Measurements from ENCODE around the gene P2RX7. TPM values are rescaled to one million over a fixed set of nuclear protein-coding genes. Genes with fewer than 3 reads are reported as not detected.

Gene P2RX7
- total and polyA plus RNA-seq, 2 donors (not counting 3 experiments of a cell fraction or from before 2014, with no cell fraction given): 1.3 to 8.1 TPM

GRCh38 chr12:121111684-121112083 is 21.0 kb upstream of the P2RX7 start:
- no TSS peak for BruUV-seq (replicated peaks)
- Histone ChIP-seq H3K79me2 (ENCODE audit: control insufficient read depth, insufficient read depth, low read length) (no peaks in the 10 kb centered on the region), H3K27me3 (ENCODE audit: control insufficient read depth in 2 of 2, insufficient read depth in 2 of 2, low read length in 2 of 2) (no peaks in the 10 kb centered on the region), H3K36me3 (ENCODE audit: control insufficient read depth in 2 of 2, extremely low read depth in 1 of 2, insufficient read depth in 2 of 2, low read length in 2 of 2) (no peaks in the 10 kb centered on the region), H3K9me1 (replicated peaks; ENCODE audit: control insufficient read depth, extremely low read depth, insufficient read depth, low read length) (no peaks in the 10 kb centered on the region), H3K4me2 (ENCODE audit: insufficient read depth, low read length) (no peak overlapping the region), H3K9ac (replicated peaks; ENCODE audit: extremely low read depth, insufficient read depth, low read length) (no peak overlapping the region), H3K4me1 (ENCODE audit: control insufficient read depth, extremely low read depth, insufficient read depth, low read length) (no peaks in the 10 kb centered on the region), H2AFZ (ENCODE audit: low read depth, low read length) (no peak overlapping the region), H3K9me3 (replicated peaks; ENCODE audit: control insufficient read depth, insufficient read depth, low read length) (no peaks in the 10 kb centered on the region), H3K27ac (ENCODE audit: insufficient read depth, low read depth, low read length) (no peak overlapping the region), H3K4me3 (replicated peaks in 1 of 3; ENCODE audit: insufficient read depth in 1 of 3, low read depth in 1 of 3, low read length in 3 of 3) (no peak overlapping the region), H4K20me1 (replicated peaks; ENCODE audit: control insufficient read depth, extremely low read depth, insufficient read depth, low read length) (no peaks in the 10 kb centered on the region)
- FAIRE-seq (no peak), DNase-seq (ENCODE audit: low read depth, low spot score) (no peak)
- dilution Hi-C loops (cut with MboI; ENCODE audit: extremely low pct_ligation_motif_present, low sequenced_read_pairs) (no loop called here), intact Hi-C loops (cut with micrococcal nuclease) (loop anchor here (2.0 kb wide), 1 partner anchor 167 kb away; no protein-coding TSS in a partner anchor)
- TF ChIP-seq EZH2 (IDR thresholded peaks at IDR 0.05; ENCODE audit: borderline replicate concordance, low read depth, low read length, severe bottlenecking) (no peak), POLR2AphosphoS5 (IDR thresholded peaks at IDR 0.05; ENCODE audit: insufficient read depth, low read depth, low read length) (no peak), MAX (IDR thresholded peaks at IDR 0.05; ENCODE audit: insufficient read depth, insufficient read length) (no peak), POLR2A (IDR thresholded peaks at IDR 0.05; ENCODE audit: low read depth, low read length) (no peak)
- CTCF ChIA-PET: interaction anchor here (1.0 to 3.9 kb wide), 4 partner anchors 50 to 529 kb away, joined by 3 to 45 read pairs (median 4); no protein-coding TSS in a partner anchor
- POLR2A ChIA-PET: no interaction called here

- no peaks in the 10 kb centered on the region for H3K4me1 ChIP-seq (ENCODE audit: control insufficient read depth, extremely low read depth, insufficient read depth, low read length)
- H3K4me3 ChIP-seq (replicated peaks in 1 of 3; ENCODE audit: insufficient read depth in 1 of 3, low read depth in 1 of 3, low read length in 3 of 3): no peak overlapping the region
- DNase-seq (ENCODE audit: low read depth, low spot score) (no peak), FAIRE-seq (no peak)
- H3K79me2 ChIP-seq (ENCODE audit: control insufficient read depth, insufficient read depth, low read length): no peaks in the 10 kb centered on the region
- intact Hi-C loops (cut with micrococcal nuclease) (no loop called here), dilution Hi-C loops (cut with MboI; ENCODE audit: extremely low pct_ligation_motif_present, low sequenced_read_pairs) (no loop called here)
- H3K27me3 ChIP-seq (ENCODE audit: control insufficient read depth in 2 of 2, insufficient read depth in 2 of 2, low read length in 2 of 2): no peaks in the 10 kb centered on the region
- H3K27ac ChIP-seq (ENCODE audit: insufficient read depth, low read depth, low read length): no peak overlapping the region
- H4K20me1 ChIP-seq (replicated peaks; ENCODE audit: control insufficient read depth, extremely low read depth, insufficient read depth, low read length): no peaks in the 10 kb centered on the region
- POLR2A ChIA-PET: no interaction called here
- H3K9me3 ChIP-seq (replicated peaks; ENCODE audit: control insufficient read depth, insufficient read depth, low read length): no peaks in the 10 kb centered on the region
- H3K36me3 ChIP-seq (ENCODE audit: control insufficient read depth in 2 of 2, extremely low read depth in 1 of 2, insufficient read depth in 2 of 2, low read length in 2 of 2): no peaks in the 10 kb centered on the region
- CTCF ChIA-PET: interaction anchor here (0.7 to 1.0 kb wide), 3 partner anchors 17 to 529 kb away, joined by 3 to 5 read pairs (median 4); no protein-coding TSS in a partner anchor
- no TSS peak for BruUV-seq (replicated peaks)
- no peaks in the 10 kb centered on the region for H3K9me1 ChIP-seq (replicated peaks; ENCODE audit: control insufficient read depth, extremely low read depth, insufficient read depth, low read length)
- H3K9ac ChIP-seq (replicated peaks; ENCODE audit: extremely low read depth, insufficient read depth, low read length): no peak overlapping the region
- H2AFZ ChIP-seq (ENCODE audit: low read depth, low read length): no peak overlapping the region
- H3K4me2 ChIP-seq (ENCODE audit: insufficient read depth, low read length): no peak overlapping the region
- TF ChIP-seq POLR2A (IDR thresholded peaks at IDR 0.05; ENCODE audit: low read depth, low read length) (no peak), FOS (IDR thresholded peaks at IDR 0.05; ENCODE audit: borderline replicate concordance, insufficient read depth, low read length) (no peak), EZH2 (IDR thresholded peaks at IDR 0.05; ENCODE audit: borderline replicate concordance, low read depth, low read length, severe bottlenecking) (no peak), CTCF (IDR thresholded peaks at IDR 0.05; ENCODE audit: extremely low read depth in 1 of 2, insufficient read depth in 1 of 2, low read depth in 1 of 2, low read length in 2 of 2) (no peak), MYC (IDR thresholded peaks at IDR 0.05; ENCODE audit: low read depth, low read length) (no peak), JUN (IDR thresholded peaks at IDR 0.05; ENCODE audit: borderline replicate concordance, insufficient read depth, insufficient read length, low read depth) (no peak)
Measured at GRCh38 chr12:121112496-121112895, 20.2 kb upstream of the P2RX7 start.

Data from endothelial cell of umbilical vein (primary cell).